DMS53 treated with DMSO at 0.1 percent for 48 hours (cell line): ENCODE data around the gene CASP8.
A peak's percentile ranks its signal among the peaks of the same experiment; 100 is the strongest.

Experiments used
- DNase-seq: peaks from one replicate; lab custom pipeline; 2025; ENCODE audit not compliant: unreplicated experiment; lab: John Stamatoyannopoulos, UW

CASP8 gene

GRCh38 chr2:201242571-201243277, 17.6 kb upstream of the CASP8 start:
- DNase-seq, result no peak

- no peak for DNase-seq
These were observed 15.5 kb upstream of the CASP8 start for GRCh38 chr2:201244829-201245228.

- no peak for DNase-seq
These were observed 14.1 kb upstream of the CASP8 start for GRCh38 chr2:201246280-201246679.

DNA sequence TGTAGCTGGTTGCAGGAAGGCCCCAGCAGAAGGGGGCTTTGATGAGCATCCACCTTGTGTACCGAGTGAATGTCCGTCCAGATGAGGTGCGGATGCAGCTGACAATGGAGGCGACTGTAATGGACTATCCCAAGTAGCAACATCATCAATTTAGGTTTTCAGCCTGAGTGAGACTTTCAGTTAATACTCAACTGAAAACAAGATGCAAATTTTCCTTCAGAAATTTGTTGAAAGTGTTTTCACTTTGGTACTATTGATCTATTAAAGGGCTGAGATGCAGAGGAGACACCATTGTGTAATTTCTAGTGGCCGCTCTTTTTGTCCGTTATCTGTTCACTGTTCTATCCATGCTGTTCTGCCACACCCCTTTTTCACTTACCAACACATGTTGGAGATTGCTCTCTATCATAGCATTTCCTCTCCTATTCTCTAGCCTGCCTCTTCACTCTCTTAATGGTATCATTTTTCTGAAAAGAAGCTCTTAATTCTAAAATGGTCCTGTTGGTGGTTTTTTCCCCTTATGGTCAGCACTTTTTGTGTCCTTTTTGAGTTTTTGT, 12.0 kb upstream of the CASP8 start:
- DNase-seq, result no peak

- no peak for DNase-seq
These were observed 10.4 kb upstream of the CASP8 start for GRCh38 chr2:201249889-201250288.

DNA sequence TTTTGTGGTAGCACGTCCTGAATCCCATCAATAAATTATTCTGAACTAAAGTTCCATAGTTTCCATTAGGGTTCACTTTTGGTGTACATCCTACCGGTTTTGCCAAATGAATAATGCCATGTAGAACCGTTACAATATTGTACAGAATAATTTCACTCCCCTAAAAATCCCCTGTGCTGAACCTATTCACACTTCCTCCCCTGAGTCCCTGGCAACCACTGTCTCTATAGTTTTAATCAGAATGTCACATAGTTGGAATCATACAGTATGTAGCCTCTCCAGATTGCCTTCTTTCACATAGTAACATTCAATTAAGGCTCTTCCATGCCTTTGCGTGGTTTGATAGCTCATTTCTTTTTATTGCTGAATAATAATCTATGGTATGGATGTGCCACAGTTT, 9.6 kb upstream of the CASP8 start:
- DNase-seq, result no peak

- no peak for DNase-seq
These were observed 6.1 kb upstream of the CASP8 start for GRCh38 chr2:201254081-201254730.

DNA sequence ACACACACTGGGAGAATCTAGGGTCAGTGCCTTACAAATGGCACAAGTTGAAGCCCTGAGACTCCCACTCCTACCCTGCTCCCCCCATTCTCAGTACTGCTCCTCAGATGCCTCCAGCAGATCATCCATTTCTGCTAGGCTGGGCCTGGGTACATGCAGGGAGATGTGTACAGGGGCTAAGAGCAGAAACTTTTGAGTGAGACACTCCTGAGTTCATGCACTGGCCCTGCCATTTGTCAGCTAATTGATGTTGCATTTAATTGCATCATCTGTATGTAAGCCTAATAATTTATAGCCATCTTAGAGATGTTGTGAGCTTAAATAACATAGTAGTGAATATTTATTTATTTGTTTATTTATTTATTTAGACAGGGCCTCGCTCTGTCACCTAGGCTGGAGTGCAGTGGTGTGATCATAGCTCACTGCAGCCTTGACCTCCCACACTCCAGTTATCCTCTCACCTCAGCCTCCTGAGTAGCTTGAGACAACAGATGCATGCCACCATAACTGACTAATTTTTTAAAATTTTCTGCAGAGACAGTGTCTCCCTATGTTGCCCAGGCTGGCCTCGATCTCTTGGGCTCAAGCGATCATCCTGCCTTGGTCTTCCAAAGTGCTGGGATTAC, 4.8 kb upstream of the CASP8 start:
- no peak for DNase-seq

DNA sequence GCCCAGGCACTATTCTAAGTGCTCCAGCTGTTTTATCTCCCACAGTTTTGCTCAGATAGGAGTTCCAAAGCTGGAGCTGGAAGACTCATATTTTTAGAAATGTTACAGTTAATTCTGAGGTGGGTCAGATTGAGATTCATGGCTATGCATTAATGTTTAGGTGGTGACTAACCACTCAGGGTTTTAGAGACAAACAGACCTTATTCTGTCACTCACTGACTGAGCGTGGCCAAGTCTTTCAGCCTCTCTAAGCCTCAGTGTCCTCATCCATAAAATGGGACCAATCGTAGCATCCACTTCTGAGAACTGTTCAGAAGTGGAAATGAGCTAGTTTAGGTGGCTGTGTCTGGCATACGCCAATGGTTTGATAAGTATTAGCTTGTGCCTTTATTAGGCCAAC, 4.3 kb upstream of the CASP8 start:
- DNase-seq, result no peak

DNA sequence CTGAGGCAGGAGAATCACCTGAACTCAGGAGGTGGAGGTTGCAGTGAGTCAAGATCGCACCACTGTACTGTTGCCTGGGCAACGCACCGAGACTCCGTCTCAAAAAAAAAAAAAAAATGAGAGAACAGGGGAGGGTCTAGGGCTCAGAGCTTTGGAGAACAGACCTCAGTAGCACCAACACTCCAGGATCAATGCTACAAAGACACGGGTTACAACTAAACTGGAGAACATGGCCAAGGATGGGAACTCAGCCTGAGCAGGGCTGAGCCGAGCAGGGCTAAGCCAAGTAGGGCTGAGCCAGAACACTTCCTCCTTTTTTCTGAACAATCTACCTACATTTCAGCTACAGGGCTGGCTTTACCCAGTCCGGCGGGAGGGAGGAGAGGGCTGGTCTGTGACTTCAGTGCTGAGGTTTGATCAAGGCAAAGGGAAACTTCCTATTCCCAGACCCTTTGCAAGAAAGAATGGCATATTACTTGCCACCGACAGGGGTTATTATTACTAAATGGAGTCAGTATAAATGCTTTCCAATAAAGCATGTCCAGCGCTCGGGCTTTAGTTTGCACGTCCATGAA, 2.9 kb upstream of the CASP8 start:
- DNase-seq, result peak; percentile 68

DNA sequence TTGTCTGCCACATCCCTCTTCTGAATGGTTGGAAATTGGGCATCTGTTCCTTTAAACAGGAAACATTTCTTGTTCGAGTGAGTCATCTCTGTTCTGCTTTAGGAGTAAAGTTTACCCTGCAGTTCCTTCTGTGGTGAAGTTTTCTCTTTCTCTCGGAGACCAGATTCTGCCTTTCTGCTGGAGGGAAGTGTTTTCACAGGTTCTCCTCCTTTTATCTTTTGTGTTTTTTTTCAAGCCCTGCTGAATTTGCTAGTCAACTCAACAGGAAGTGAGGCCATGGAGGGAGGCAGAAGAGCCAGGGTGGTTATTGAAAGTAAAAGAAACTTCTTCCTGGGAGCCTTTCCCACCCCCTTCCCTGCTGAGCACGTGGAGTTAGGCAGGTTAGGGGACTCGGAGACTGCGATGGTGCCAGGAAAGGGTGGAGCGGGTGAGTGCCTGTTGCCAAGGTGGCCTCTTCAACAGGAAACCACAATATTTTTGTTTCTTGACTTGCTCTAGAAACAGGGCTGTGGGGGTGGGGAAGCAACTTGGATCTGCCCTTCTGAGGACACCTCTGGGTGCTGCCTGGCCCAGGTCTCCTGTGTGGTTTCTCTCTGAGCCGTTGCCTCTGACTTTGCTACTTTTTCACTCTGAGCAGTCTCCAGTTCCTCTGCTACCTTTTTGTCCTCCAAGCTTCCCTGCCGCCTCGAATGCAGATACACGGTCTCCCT, 2.2 kb upstream of the CASP8 start:
- peak; percentile 80 for DNase-seq

- DNase-seq, result no peak
These were observed 1.4 kb upstream of the CASP8 start for GRCh38 chr2:201258666-201259615.

DNA sequence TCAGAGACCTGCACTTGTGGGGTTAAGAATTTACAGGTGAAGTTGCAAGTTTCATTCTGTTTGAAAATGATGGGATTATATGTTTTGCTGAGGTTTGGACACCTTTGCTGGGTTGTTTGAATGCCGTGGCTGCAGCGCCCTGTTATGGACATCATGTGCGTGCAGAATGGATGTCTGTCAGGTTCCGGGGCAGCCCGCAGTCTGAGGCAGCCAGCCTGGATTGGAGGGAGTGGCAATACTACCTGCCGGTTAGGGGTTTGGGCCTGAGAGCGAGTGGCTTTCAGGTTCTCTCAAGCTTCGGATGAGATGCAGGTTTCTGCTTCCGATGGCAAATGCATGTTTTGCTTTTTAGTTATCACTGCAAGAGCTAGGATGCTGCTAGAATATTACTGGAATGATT, 1.1 kb downstream of the CASP8 start:
- no peak for DNase-seq

DNA sequence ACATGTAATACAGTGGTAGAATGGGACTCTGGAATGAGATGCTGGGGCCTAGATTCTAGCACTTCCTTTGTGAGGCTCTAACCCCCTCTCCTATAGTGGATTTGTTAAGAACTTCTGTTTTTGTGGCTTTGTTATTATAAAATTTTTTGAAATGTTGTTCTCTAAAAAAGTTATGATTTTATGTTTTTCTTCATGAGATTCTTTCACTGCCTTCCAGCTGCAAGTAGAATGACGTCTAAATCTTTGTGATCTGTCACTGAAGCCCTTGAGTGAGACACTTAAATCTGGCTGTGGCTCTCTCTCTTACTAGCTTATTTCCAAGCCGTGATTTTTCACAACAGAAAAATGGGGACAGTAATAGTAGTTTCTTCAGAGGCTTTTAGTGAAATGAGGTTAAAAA, 1.6 kb downstream of the CASP8 start:
- no peak for DNase-seq

- DNase-seq, result no peak
These were observed 2.4 kb downstream of the CASP8 start for GRCh38 chr2:201262718-201263117.

GRCh38 chr2:201263779-201264178, 3.4 kb downstream of the CASP8 start:
- no peak for DNase-seq

- DNase-seq, result no peak
These were observed 4.3 kb downstream of the CASP8 start for GRCh38 chr2:201264472-201265173.

DNA sequence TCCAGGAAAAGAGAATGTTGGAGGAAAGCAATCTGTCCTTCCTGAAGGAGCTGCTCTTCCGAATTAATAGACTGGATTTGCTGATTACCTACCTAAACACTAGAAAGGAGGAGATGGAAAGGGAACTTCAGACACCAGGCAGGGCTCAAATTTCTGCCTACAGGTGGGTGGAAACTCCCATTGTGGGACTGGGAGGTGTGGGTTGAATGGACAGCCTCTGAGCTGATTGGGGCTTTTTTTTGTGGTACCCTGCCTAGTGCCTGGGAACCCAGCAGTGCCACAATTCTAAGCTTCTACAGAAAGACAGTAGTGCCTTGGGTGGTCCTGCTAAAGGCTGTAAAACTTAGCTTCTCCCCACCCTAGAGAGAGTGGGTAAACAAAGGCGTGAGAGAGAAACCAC, 6.3 kb downstream of the CASP8 start:
- DNase-seq, result no peak

DNA sequence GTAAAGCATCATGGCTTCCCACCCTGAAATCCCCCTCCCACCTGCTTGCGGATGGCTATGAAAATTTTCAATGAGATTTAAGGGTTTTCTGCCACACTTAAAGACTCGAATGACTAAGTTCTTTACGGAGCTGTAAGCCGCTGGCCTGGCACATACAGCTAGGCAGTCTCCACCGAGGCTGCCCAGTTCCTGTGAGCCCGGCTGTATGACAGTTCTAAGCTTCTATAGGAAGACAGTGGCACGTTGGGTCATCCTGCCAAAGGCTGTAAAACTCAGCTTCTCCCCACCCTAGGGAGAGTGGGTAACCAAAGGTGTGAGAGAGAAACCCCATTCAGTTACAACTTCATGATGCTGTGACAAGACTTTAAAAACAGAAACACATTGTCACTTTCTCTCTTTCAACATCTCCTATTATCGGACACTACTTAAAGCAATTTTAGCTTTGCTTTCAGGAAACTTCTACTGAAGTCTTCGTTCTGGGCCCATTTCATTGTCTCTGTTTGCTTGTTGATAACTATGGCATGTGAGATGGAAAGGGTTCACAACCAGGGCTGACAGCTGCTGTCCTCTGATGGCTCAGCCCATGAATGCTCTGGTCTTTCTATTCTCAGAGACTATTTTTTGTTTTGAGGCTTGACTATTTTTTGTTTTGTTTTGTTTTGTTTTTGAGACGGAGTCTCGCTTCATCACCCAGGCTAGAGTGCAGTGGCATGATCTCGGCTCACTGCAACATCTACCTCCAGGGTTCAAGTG, 7.1 kb downstream of the CASP8 start:
- DNase-seq, result no peak
